ENCODE results near the gene RAB3A. TPM values are rescaled to one million over a fixed set of nuclear protein-coding genes. Genes with fewer than 3 reads are reported as not detected.
"Not testable (repeated sequence)": the region's sequence is repeated elsewhere in the genome, so short reads cannot be mapped to it uniquely, and the experiment has no call there.

RAB3A gene
- total and polyA plus RNA-seq, 3 experiments from 2014 or later = 0.59 to 3.8 (median 2.9) TPM

DNA sequence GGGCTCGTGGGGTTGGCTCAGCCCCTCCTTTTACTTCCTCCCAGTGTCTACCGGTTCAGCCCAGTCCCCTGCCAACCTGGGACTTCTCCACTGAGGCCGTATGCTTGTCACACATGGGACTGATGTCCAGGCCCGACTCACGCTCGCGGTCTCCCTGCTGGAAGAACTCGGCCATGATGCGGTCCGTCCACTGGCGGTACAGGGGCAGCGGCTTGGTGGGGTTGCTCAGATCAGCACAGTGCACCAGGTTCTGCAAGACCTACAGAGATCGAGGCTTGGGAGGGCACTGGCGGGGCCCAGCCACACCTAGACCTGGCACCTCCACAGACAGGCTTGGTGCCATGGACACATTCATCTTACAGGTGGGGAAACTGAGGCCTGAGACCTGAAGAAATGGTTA is 7.8 kb upstream of the RAB3A start:
- H3K27me3 ChIP-seq (ENCODE audit: insufficient read depth, low read length, poor library complexity, severe bottlenecking) = peaks cover 5% of the 10 kb centered on the region
- H3K4me3 ChIP-seq (ENCODE audit: low read length) = no peak overlapping the region
- no peak for DNase-seq
- no peaks in the 10 kb centered on the region for H3K4me1 ChIP-seq (ENCODE audit: insufficient read depth, low read length)
- no peaks in the 10 kb centered on the region for H3K9me3 ChIP-seq (ENCODE audit: low read length)
- ChIA-PET CTCF (no interaction called here), POLR2A (no interaction called here)
- Mint-ChIP-seq H3K36me3 (no peaks in the 10 kb centered on the region), H3K9me3 (no peaks in the 10 kb centered on the region), H3K27me3 (peaks cover 9 to 13% of the 10 kb centered on the region in 2 donors), H3K27ac (no peak overlapping the region), H3K4me3 (no peak overlapping the region), H3K4me1 (no peaks in the 10 kb centered on the region)
- H3K36me3 ChIP-seq (ENCODE audit: insufficient read depth, low read length) = no peaks in the 10 kb centered on the region
- no peak overlapping the region for H3K27ac ChIP-seq (ENCODE audit: low read depth, low read length)

GRCh38 chr19:18209912-18210311 is 6.1 kb upstream of the RAB3A start:
- H3K27ac ChIP-seq (ENCODE audit: low read depth, low read length); DNase-seq; H3K4me3 ChIP-seq (ENCODE audit: low read length); H3K36me3 Mint-ChIP-seq; H3K36me3 ChIP-seq (ENCODE audit: insufficient read depth, low read length); H3K27me3 ChIP-seq (ENCODE audit: insufficient read depth, low read length, poor library complexity, severe bottlenecking); H3K4me1 Mint-ChIP-seq; H3K9me3 Mint-ChIP-seq; POLR2A ChIA-PET; H3K4me1 ChIP-seq (ENCODE audit: insufficient read depth, low read length); H3K9me3 ChIP-seq (ENCODE audit: low read length): not testable (repeated sequence)
- Mint-ChIP-seq H3K27ac (peak overlapping the region in 1 of 8 donors; percentile 20), H3K27me3 (peaks cover 9 to 13% of the 10 kb centered on the region in 2 donors), H3K4me3 (peak overlapping the region in 1 of 7 donors; percentile 55)
- CTCF ChIA-PET = interaction anchor here (10.9 kb wide), 1 partner anchor 41 kb away, joined by 116 read pairs; a partner anchor contains a TSS

GRCh38 chr19:18208098-18208951 is 4.5 kb upstream of the RAB3A start:
- Mint-ChIP-seq H3K27me3 (peaks cover 9 to 13% of the 10 kb centered on the region in 2 donors), H3K4me3 (no peak overlapping the region), H3K4me1 (peaks cover 8 to 18% (median 9%) of the 10 kb centered on the region in 3 donors), H3K36me3 (peaks cover 0 to 5% (median 0%) of the 10 kb centered on the region in 3 donors), H3K27ac (no peak overlapping the region), H3K9me3 (no peaks in the 10 kb centered on the region)
- Histone ChIP-seq H3K36me3 (ENCODE audit: insufficient read depth, low read length) (no peaks in the 10 kb centered on the region), H3K27me3 (ENCODE audit: insufficient read depth, low read length, poor library complexity, severe bottlenecking) (peaks cover 5% of the 10 kb centered on the region), H3K9me3 (ENCODE audit: low read length) (no peaks in the 10 kb centered on the region), H3K27ac (ENCODE audit: low read depth, low read length) (no peak overlapping the region), H3K4me3 (ENCODE audit: low read length) (no peak overlapping the region), H3K4me1 (ENCODE audit: insufficient read depth, low read length) (peaks cover 9% of the 10 kb centered on the region)
- peak in 3 of 5 donors; percentile 31 to 53 (median 31) for DNase-seq
- POLR2A ChIA-PET = no interaction called here
- CTCF ChIA-PET = interaction anchor here (0.6 to 10.9 kb wide), 4 partner anchors 15 to 120 kb away, joined by 3 to 116 read pairs (median 5); partner anchors contain the start of gene MPV17L2

- Mint-ChIP-seq H3K9me3 (no peaks in the 10 kb centered on the region), H3K27ac (no peak overlapping the region)
- DNase-seq = no peak
Measured at GRCh38 chr19:18206018-18206417, 2.2 kb upstream of the RAB3A start.

GRCh38 chr19:18205200-18205892 is 1.5 kb upstream of the RAB3A start:
- H3K36me3 ChIP-seq (ENCODE audit: insufficient read depth, low read length) = peaks cover under 1% of the 10 kb centered on the region
- H3K4me1 ChIP-seq (ENCODE audit: insufficient read depth, low read length) = peaks cover 17% of the 10 kb centered on the region
- Mint-ChIP-seq H3K4me1 (peaks cover 16 to 36% (median 22%) of the 10 kb centered on the region in 3 donors), H3K27ac (peak overlapping the region in 5 of 8 donors; percentile 40 to 98 (median 81)), H3K9me3 (no peaks in the 10 kb centered on the region), H3K27me3 (peaks cover 6% of the 10 kb centered on the region in 2 donors), H3K36me3 (peaks cover 0 to 11% (median 2%) of the 10 kb centered on the region in 3 donors), H3K4me3 (peak overlapping the region; percentile 93 to 98 (median 96))
- ChIA-PET CTCF (interaction anchor here (0.8 to 10.9 kb wide), 9 partner anchors 12 to 346 kb away, joined by 3 to 116 read pairs (median 3); partner anchors contain the start of genes JUND, MPV17L2 and RPL18A), POLR2A (interaction anchor here (0.6 to 3.4 kb wide), 4 partner anchors 13 to 214 kb away, joined by 3 to 41 read pairs (median 15); partner anchors contain the start of genes JUND, MPV17L2 and SSBP4)
- no peaks in the 10 kb centered on the region for H3K9me3 ChIP-seq (ENCODE audit: low read length)
- peak in 4 of 5 donors; percentile 27 to 76 (median 36) for DNase-seq
- peaks cover 5% of the 10 kb centered on the region for H3K27me3 ChIP-seq (ENCODE audit: insufficient read depth, low read length, poor library complexity, severe bottlenecking)
- peak overlapping the region; percentile 78 for H3K27ac ChIP-seq (ENCODE audit: low read depth, low read length)
- H3K4me3 ChIP-seq (ENCODE audit: low read length) = peak overlapping the region; percentile 59

More at GRCh38 chr19:18206018-18206417, 2.2 kb upstream of the RAB3A start:
- Mint-ChIP-seq H3K36me3 (peaks cover 0 to 10% (median 2%) of the 10 kb centered on the region in 3 donors), H3K4me1 (peaks cover 16 to 36% (median 22%) of the 10 kb centered on the region in 3 donors), H3K27me3 (peaks cover 8% of the 10 kb centered on the region in 2 donors), H3K4me3 (no peak overlapping the region)
- ChIA-PET POLR2A (interaction anchor here (1.4 to 3.4 kb wide), 2 partner anchors 74 to 213 kb away, joined by 4 to 41 read pairs; partner anchors contain the start of genes JUND and SSBP4), CTCF (interaction anchor here (0.8 to 10.9 kb wide), 7 partner anchors 13 to 205 kb away, joined by 3 to 116 read pairs (median 10); partner anchors contain the start of gene MPV17L2)
- Histone ChIP-seq H3K36me3 (ENCODE audit: insufficient read depth, low read length) (no peaks in the 10 kb centered on the region), H3K27me3 (ENCODE audit: insufficient read depth, low read length, poor library complexity, severe bottlenecking) (peaks cover 5% of the 10 kb centered on the region), H3K4me3 (ENCODE audit: low read length) (no peak overlapping the region), H3K4me1 (ENCODE audit: insufficient read depth, low read length) (peaks cover 17% of the 10 kb centered on the region), H3K27ac (ENCODE audit: low read depth, low read length) (peak overlapping the region; percentile 78), H3K9me3 (ENCODE audit: low read length) (no peaks in the 10 kb centered on the region)

DNA sequence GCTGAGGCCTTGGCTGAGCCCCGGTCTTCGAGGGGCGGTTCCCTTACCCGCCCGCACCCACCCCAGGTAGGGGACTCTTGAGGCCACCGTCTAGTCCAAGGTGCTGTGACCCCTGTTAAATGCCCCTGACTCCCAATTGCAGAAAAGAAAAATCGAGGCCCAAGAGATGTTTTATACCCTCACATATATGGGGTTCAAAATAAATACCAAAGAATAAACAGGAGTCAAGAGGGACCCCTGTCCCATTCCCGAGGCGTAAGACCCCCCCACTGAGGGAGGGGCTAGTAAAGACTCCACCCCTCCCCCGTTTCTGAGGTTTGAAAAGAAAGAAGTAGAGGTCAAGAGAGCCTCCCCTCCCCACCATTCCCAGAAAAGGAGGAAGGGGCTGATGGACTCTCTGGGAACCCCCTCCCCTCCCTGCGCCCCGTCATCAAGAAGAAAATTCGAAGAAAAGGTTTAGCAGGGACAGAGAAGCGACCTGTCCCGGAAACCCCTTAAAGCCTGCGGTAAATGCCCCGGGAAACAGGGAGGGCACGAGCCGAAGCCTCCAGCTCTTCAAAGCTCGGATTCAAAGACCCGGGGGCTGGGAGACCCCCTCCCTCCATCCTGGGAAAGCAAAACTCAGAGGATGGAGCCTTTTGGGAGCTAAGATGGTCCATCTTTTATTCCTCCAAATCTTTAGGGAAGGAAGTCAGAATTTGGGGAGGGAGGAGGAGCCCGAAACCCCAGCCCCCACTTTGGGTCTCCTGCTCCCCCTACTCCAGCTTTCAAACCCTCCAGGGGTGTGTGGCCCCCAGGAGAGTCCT is 755 bp upstream of the RAB3A start:
- H3K4me3 ChIP-seq (ENCODE audit: low read length) = peak overlapping the region; percentile 59
- DNase-seq = no peak
- peak overlapping the region; percentile 93 to 98 (median 96) for H3K4me3 Mint-ChIP-seq
- ChIA-PET CTCF (interaction anchor here (0.6 to 10.9 kb wide), 9 partner anchors 11 to 345 kb away, joined by 3 to 116 read pairs (median 3); partner anchors contain the start of genes ARRDC2, JUND, MPV17L2 and RPL18A), POLR2A (interaction anchor here (0.6 to 3.4 kb wide), 9 partner anchors 10 to 272 kb away, joined by 3 to 41 read pairs (median 4); partner anchors contain the start of genes CCDC124, JUND, MPV17L2 and SSBP4)
- H3K36me3 ChIP-seq (ENCODE audit: insufficient read depth, low read length) = peaks cover 4% of the 10 kb centered on the region
- H3K27ac Mint-ChIP-seq = peak overlapping the region; percentile 66 to 99 (median 97)
- H3K9me3 Mint-ChIP-seq = no peaks in the 10 kb centered on the region
- H3K27ac ChIP-seq (ENCODE audit: low read depth, low read length) = peak overlapping the region; percentile 78
- H3K9me3 ChIP-seq (ENCODE audit: low read length) = no peaks in the 10 kb centered on the region
- H3K4me1 ChIP-seq (ENCODE audit: insufficient read depth, low read length) = peaks cover 17% of the 10 kb centered on the region
- H3K4me1 Mint-ChIP-seq = peaks cover 16 to 36% (median 22%) of the 10 kb centered on the region in 3 donors
- H3K27me3 Mint-ChIP-seq = peaks cover 6% of the 10 kb centered on the region in 2 donors
- peaks cover 0 to 14% (median 2%) of the 10 kb centered on the region in 3 donors for H3K36me3 Mint-ChIP-seq
- peaks cover 5% of the 10 kb centered on the region for H3K27me3 ChIP-seq (ENCODE audit: insufficient read depth, low read length, poor library complexity, severe bottlenecking)

- H3K9me3 Mint-ChIP-seq = no peaks in the 10 kb centered on the region
- H3K27ac ChIP-seq (ENCODE audit: low read depth, low read length) = no peak overlapping the region
- H3K27me3 ChIP-seq (ENCODE audit: insufficient read depth, low read length, poor library complexity, severe bottlenecking) = peaks cover under 1% of the 10 kb centered on the region
- DNase-seq = peak in 2 of 5 donors; percentile 39 to 77
- peak overlapping the region; percentile 71 to 98 (median 94) for H3K27ac Mint-ChIP-seq
- H3K4me1 ChIP-seq (ENCODE audit: insufficient read depth, low read length) = peaks cover 17% of the 10 kb centered on the region
- CTCF ChIA-PET = interaction anchor here (0.6 to 10.9 kb wide), 6 partner anchors 10 to 195 kb away, joined by 3 to 116 read pairs (median 9); partner anchors contain the start of genes ARRDC2 and MPV17L2
- H3K36me3 Mint-ChIP-seq = peaks cover under 1 to 22% (median 2%) of the 10 kb centered on the region in 3 donors
- H3K4me3 Mint-ChIP-seq = peak overlapping the region; percentile 91 to 98 (median 96)
- H3K9me3 ChIP-seq (ENCODE audit: low read length) = no peaks in the 10 kb centered on the region
- peaks cover 4% of the 10 kb centered on the region for H3K36me3 ChIP-seq (ENCODE audit: insufficient read depth, low read length)
- peak overlapping the region; percentile 94 for H3K4me3 ChIP-seq (ENCODE audit: low read length)
- POLR2A ChIA-PET = interaction anchor here (1.0 to 3.4 kb wide), 5 partner anchors 9 to 271 kb away, joined by 3 to 41 read pairs (median 6); partner anchors contain the start of genes CCDC124, JUND and MPV17L2
- peaks cover under 1 to 1% of the 10 kb centered on the region in 2 donors for H3K27me3 Mint-ChIP-seq
- H3K4me1 Mint-ChIP-seq = peaks cover 16 to 36% (median 22%) of the 10 kb centered on the region in 3 donors
Measured at GRCh38 chr19:18203408-18203862, 407 bp downstream of the RAB3A start.
